ENCODE measurements around the gene AGRN.

DNA sequence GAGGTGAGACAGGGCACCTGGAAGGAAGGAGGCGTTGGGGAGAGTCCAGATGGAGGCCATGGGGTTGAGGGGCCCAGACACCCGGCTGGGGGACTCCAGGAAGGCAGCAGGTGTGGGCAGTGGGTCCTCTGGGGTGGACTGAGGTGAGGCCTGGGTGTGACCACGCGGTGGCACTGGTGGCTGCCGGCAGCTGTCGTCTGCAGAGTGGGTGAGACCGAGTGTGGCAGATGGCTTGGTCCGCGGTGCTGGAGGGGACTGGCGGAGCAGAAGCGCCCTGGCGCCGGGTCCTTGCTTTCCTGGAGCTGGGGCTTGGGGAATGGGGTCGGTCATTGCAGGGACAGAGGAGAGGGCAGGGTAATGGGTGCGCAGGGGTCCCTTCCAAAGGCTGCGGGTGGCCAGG lies 12.5 kb downstream of the AGRN start:
- peak; percentile 21 for TF ChIP-seq CTCF (IDR thresholded peaks at IDR 0.05; ENCODE audit: low read depth, low read length, missing input control)
- TF ChIP-seq EGR1 (IDR thresholded peaks at IDR 0.05; ENCODE audit: low read depth in 2 of 2): no peak
- TF ChIP-seq RAD21 (IDR thresholded peaks at IDR 0.05): peak in 1 of 2 donors; percentile 51
- TF ChIP-seq JUND (IDR thresholded peaks at IDR 0.05): no peak
- TF ChIP-seq TAF1 (conservative IDR thresholded peaks at IDR 0.05): no peak
- TF ChIP-seq, protein P1, sequence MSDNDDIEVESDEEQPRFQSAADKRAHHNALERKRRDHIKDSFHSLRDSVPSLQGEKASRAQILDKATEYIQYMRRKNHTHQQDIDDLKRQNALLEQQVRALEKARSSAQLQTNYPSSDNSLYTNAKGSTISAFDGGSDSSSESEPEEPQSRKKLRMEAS (IDR thresholded peaks at IDR 0.05): no peak
- no peak for TF ChIP-seq RXRA (IDR thresholded peaks at IDR 0.05)
- TF ChIP-seq REST (IDR thresholded peaks at IDR 0.05): no peak
- TF ChIP-seq SP1 (IDR thresholded peaks at IDR 0.05): no peak
- no peak for TF ChIP-seq YY1 (IDR thresholded peaks at IDR 0.05)
- TF ChIP-seq, protein P2, sequence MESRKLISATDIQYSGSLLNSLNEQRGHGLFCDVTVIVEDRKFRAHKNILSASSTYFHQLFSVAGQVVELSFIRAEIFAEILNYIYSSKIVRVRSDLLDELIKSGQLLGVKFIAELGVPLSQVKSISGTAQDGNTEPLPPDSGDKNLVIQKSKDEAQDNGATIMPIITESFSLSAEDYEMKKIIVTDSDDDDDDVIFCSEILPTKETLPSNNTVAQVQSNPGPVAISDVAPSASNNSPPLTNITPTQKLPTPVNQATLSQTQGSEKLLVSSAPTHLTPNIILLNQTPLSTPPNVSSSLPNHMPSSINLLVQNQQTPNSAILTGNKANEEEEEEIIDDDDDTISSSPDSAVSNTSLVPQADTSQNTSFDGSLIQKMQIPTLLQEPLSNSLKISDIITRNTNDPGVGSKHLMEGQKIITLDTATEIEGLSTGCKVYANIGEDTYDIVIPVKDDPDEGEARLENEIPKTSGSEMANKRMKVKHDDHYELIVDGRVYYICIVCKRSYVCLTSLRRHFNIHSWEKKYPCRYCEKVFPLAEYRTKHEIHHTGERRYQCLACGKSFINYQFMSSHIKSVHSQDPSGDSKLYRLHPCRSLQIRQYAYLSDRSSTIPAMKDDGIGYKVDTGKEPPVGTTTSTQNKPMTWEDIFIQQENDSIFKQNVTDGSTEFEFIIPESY (IDR thresholded peaks at IDR 0.05): no peak
- no peak for TF ChIP-seq ATF3 (IDR thresholded peaks at IDR 0.05)
- TF ChIP-seq NR2F2 (IDR thresholded peaks at IDR 0.05): no peak
